HEK293T (cell line): ENCODE data around the gene KIAA1217.

Source experiments
- CTCF ChIA-PET: fragments of 350-600 bp; formaldehyde crosslinking; extraction: SDS; loops from one replicate; lab custom pipeline; 2021; ENCODE audit warnings: antibody characterized with exemption, inconsistent platforms; lab: Yijun Ruan, JAX
- POLR2A ChIA-PET: fragments of 350-600 bp; formaldehyde crosslinking; extraction: SDS; loops from one replicate; lab custom pipeline; 2020; ENCODE audit warnings: antibody characterized with exemption, inconsistent platforms; lab: Yijun Ruan, JAX
- DNase-seq: peaks from one replicate; pipeline ENCODE4 v3.0.0; 2012; ENCODE audit warnings: mixed read lengths; ENCODE audit errors: extremely low spot score
- ARNT ChIP-seq: fragments of 450-650 bp; IDR thresholded peaks from 2 replicates; pipeline ENCODE4 v1.6.1; 2017; ENCODE audit warnings: mild to moderate bottlenecking
- BHLHE40 ChIP-seq: fragments of 450-650 bp; IDR thresholded peaks from 2 replicates; pipeline ENCODE4 v1.6.1; 2016; ENCODE audit warnings: mild to moderate bottlenecking, moderate library complexity, borderline replicate concordance
- CTBP1 ChIP-seq: fragments of 450-650 bp; IDR thresholded peaks from 2 replicates; pipeline ENCODE4 v1.6.1; 2016; ENCODE audit warnings: borderline replicate concordance
- ELF4 ChIP-seq: fragments of 450-650 bp; IDR thresholded peaks from 2 replicates; pipeline ENCODE4 v1.6.1; 2017; ENCODE audit warnings: antibody characterized with exemption
- FOXA1 ChIP-seq: fragments of 450-650 bp; IDR thresholded peaks from 2 replicates; pipeline ENCODE4 v1.6.1; 2016; ENCODE audit warnings: mild to moderate bottlenecking
- FOXK2 ChIP-seq: fragments of 450-650 bp; IDR thresholded peaks from 2 replicates; pipeline ENCODE4 v1.6.1; 2016; ENCODE audit warnings: mild to moderate bottlenecking
- FOXM1 ChIP-seq: fragments of 450-650 bp; IDR thresholded peaks from 2 replicates; pipeline ENCODE4 v1.6.1; 2017; ENCODE audit warnings: mild to moderate bottlenecking, borderline replicate concordance
- HDGF ChIP-seq: fragments of 450-650 bp; IDR thresholded peaks from 2 replicates; pipeline ENCODE4 v1.6.1; 2017; ENCODE audit warnings: antibody characterized with exemption, borderline replicate concordance
- L3MBTL2 ChIP-seq: fragments of 450-650 bp; conservative IDR thresholded peaks from 2 replicates; pipeline ENCODE4 v1.6.1; 2016; ENCODE audit warnings: mild to moderate bottlenecking
- LEF1 ChIP-seq: fragments of 450-650 bp; IDR thresholded peaks from 2 replicates; pipeline ENCODE4 v1.6.1; 2017; ENCODE audit warnings: mild to moderate bottlenecking, borderline replicate concordance
- NFRKB ChIP-seq: fragments of 450-650 bp; IDR thresholded peaks from 2 replicates; pipeline ENCODE4 v1.6.1; 2016; ENCODE audit warnings: mild to moderate bottlenecking, moderate library complexity
- PKNOX1 ChIP-seq: fragments of 450-650 bp; IDR thresholded peaks from 2 replicates; pipeline ENCODE4 v1.6.1; 2016
- SP1 ChIP-seq: fragments of 450-650 bp; IDR thresholded peaks from 2 replicates; pipeline ENCODE4 v1.6.1; 2017
- SUZ12 ChIP-seq: fragments of 450-650 bp; IDR thresholded peaks from 2 replicates; pipeline ENCODE4 v1.6.1; 2016; ENCODE audit warnings: mild to moderate bottlenecking
- TARDBP ChIP-seq: fragments of 450-650 bp; IDR thresholded peaks from 2 replicates; pipeline ENCODE4 v1.6.1; 2016
- ZNF384 ChIP-seq: fragments of 450-650 bp; IDR thresholded peaks from 2 replicates; pipeline ENCODE4 v1.6.1; 2016

Gene KIAA1217

GRCh38 chr10:24453973-24454372 is 245.0 kb downstream of the KIAA1217 start:
- no peak for TF ChIP-seq FOXM1
- no peak for TF ChIP-seq ARNT
- TF ChIP-seq HDGF = no peak
- TF ChIP-seq ELF4 = no peak
- TF ChIP-seq NFRKB = no peak
- TF ChIP-seq FOXK2 = no peak
- TF ChIP-seq LEF1 = no peak
- no peak for TF ChIP-seq PKNOX1
- no peak for TF ChIP-seq ZNF384
- TF ChIP-seq SP1 = no peak
- no peak for TF ChIP-seq BHLHE40
- no peak for TF ChIP-seq SUZ12
- no peak for TF ChIP-seq L3MBTL2
- TF ChIP-seq FOXA1 = no peak
- no peak for TF ChIP-seq CTBP1
- TF ChIP-seq TARDBP = no peak
- ChIA-PET POLR2A (no interaction called here), CTCF (interaction anchor here (0.6 kb wide), 1 partner anchor 923 kb away, joined by 3 read pairs; no protein-coding TSS in a partner anchor)
- DNase-seq = no peak

DNA sequence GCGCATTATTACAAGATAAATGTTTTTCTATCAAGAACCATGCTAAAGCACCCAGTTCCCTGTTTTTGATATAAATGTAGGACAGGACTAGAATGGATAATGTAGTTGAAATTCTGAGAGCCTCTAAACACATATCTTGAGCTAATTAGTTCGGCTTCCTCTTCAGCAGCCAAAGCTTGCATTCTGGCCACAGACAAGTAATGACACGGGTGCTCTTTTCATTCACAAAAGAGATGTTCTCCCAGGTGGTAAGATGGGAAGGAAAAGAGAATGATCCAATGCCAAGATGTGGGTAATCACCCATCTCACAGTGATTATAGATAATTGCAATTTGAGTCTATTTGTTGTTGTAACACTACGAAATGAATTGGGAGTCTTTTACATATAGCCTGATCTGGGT is 246.5 kb downstream of the KIAA1217 start:
- DNase-seq = no peak
- POLR2A ChIA-PET = no interaction called here
- CTCF ChIA-PET = no interaction called here
- TF ChIP-seq L3MBTL2 = no peak
- no peak for TF ChIP-seq ARNT
- no peak for TF ChIP-seq TARDBP
- no peak for TF ChIP-seq FOXK2
- TF ChIP-seq CTBP1 = no peak
- TF ChIP-seq ELF4 = no peak
- no peak for TF ChIP-seq FOXA1
- TF ChIP-seq ZNF384 = no peak
- no peak for TF ChIP-seq LEF1
- TF ChIP-seq SP1 = no peak
- TF ChIP-seq FOXM1 = no peak

- no peak for DNase-seq
- ChIA-PET CTCF (no interaction called here), POLR2A (no interaction called here)
- TF ChIP-seq SP1 = no peak
- no peak for TF ChIP-seq NFRKB
- no peak for TF ChIP-seq BHLHE40
- no peak for TF ChIP-seq LEF1
- TF ChIP-seq HDGF = no peak
- TF ChIP-seq CTBP1 = no peak
- TF ChIP-seq L3MBTL2 = no peak
- TF ChIP-seq FOXA1 = no peak
- TF ChIP-seq FOXK2 = no peak
Observed at GRCh38 chr10:24456322-24456721, 247.4 kb downstream of the KIAA1217 start.

DNA sequence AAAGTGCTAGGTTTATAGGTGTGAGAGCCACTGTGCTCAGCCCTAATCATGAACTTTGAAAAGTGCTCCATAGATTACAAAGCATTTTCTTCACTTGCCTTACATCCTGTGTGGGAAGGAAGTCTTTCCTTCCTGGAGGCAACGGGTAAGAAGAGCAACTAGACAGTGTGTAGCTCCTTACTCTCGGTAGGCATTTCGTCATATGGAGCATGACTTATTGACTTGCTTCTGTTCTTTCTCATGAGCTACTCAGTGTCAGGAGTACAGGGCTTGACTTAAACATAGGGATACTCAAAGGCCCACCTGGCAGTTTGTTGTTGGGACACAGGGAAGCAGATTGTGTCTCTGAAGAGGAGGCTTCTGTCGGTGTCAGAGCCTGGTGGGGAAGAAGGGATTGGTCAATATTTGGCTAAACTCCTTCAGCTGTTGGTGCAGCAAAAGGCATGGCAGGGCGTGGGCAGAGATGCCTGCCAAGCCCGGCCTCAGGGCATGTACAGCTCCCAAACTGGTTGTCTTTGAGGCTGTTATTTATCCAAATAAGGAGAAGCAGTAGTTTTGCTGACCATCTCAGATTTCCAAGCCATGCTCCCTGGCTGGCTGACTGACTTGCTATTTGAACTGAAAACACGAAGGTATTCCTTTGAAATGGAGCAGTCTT is 248.9 kb downstream of the KIAA1217 start:
- no peak for TF ChIP-seq ELF4
- TF ChIP-seq TARDBP = no peak
- no peak for TF ChIP-seq FOXK2
- no peak for TF ChIP-seq FOXA1
- TF ChIP-seq HDGF = no peak
- TF ChIP-seq ARNT = no peak
- TF ChIP-seq L3MBTL2 = no peak
- TF ChIP-seq FOXM1 = no peak
- TF ChIP-seq ZNF384 = no peak
- no peak for TF ChIP-seq SUZ12
- TF ChIP-seq SP1 = no peak
- TF ChIP-seq LEF1 = no peak
- TF ChIP-seq NFRKB = no peak
- no peak for TF ChIP-seq BHLHE40
- POLR2A ChIA-PET = no interaction called here
- no peak for DNase-seq
- CTCF ChIA-PET = no interaction called here

DNA sequence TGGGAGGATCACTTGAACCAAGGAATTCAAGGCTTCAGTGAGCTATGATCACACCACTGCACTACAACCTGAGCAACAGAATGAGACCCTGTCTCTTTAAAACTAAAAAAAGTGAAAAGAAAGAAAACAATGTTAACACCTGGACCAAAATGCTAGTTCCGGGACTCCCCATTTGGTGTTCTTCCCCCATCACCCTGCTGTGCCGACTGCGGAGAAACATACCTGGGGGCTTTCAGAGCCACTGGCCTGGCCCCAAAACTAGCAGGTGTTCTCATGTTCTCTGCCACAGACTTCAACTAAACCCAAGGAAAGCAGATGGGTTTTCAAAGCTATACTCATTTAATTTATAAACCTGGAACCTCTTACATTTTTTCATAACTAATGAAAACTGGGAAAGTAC is 250.9 kb downstream of the KIAA1217 start:
- ChIA-PET CTCF (no interaction called here), POLR2A (no interaction called here)
- TF ChIP-seq SUZ12 (no peak), PKNOX1 (no peak), ELF4 (no peak), NFRKB (no peak), ARNT (no peak)
- no peak for DNase-seq

- no peak for TF ChIP-seq FOXK2
- TF ChIP-seq FOXM1 = no peak
- no peak for TF ChIP-seq L3MBTL2
- no peak for TF ChIP-seq ARNT
- no peak for TF ChIP-seq FOXA1
- no peak for TF ChIP-seq SP1
- no peak for TF ChIP-seq CTBP1
- TF ChIP-seq PKNOX1 = no peak
- no peak for TF ChIP-seq ELF4
- TF ChIP-seq HDGF = no peak
- TF ChIP-seq SUZ12 = no peak
- TF ChIP-seq TARDBP = no peak
- TF ChIP-seq ZNF384 = no peak
- TF ChIP-seq NFRKB = no peak
- no peak for TF ChIP-seq BHLHE40
- TF ChIP-seq LEF1 = no peak
- POLR2A ChIA-PET = no interaction called here
- no peak for DNase-seq
- CTCF ChIA-PET = no interaction called here
Observed at GRCh38 chr10:24462291-24462813, 253.4 kb downstream of the KIAA1217 start.
